HG03354 (cell line): ENCODE data around the gene RASD1.

ENCODE experiments used
- ATAC-seq: cut with Tn5 transposase; IDR thresholded peaks from one replicate; pipeline ENCODE4 v1.9.1; 2021; ENCODE audit warnings: mild to moderate bottlenecking; ENCODE audit not compliant: unreplicated experiment, poor library complexity, severe bottlenecking

RASD1 gene

DNA sequence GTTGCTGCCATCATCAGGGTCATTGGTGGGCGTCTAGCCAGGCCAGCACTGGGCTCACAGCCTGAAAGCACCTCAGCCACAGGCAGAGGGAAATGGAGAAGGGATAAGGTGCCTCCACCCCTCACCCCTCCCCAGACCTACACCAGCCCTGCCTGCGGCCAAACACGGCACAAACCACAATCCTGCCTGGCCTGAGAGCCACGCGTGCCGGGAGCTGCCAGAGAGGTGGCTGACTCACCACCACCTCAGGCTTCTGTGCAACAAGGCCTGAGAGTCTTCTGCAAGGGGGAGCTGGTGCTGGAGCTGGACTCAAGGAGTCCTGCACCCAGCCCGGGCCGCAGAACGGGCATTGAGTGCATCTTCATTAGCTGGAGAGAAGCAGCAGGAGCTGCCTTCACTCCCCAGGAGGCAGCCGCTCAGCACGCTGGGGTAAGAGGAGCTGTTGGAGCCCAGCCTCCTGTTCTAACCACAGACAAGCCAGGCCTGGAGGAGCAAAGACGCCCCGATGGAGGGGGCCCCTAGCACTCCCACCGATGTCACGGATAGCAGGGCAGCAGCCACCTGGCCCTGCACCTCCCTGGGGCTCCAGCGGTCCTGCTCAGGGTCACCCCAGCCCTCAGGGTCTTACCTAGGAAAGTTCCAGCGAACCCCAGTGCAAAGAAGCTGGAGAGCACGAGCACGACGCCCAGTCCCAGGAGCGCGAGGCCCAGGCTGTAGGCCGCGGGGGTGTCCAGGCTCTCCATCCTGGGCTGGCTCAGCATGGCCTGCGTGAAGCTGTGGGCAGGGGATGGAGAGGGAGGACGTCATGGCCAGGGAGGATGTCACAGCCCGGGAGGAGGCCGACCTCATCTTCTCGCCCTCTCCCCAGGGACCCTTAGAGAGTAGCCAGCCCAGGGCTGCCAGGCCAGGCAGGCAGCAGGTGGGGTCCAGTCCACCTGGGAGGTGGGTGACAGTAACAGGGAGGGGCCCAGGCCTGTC lies 16.0 kb upstream of the RASD1 start:
- ATAC-seq, result no peak

GRCh38 chr17:17511293-17511741 lies 15.1 kb upstream of the RASD1 start:
- no peak for ATAC-seq

DNA sequence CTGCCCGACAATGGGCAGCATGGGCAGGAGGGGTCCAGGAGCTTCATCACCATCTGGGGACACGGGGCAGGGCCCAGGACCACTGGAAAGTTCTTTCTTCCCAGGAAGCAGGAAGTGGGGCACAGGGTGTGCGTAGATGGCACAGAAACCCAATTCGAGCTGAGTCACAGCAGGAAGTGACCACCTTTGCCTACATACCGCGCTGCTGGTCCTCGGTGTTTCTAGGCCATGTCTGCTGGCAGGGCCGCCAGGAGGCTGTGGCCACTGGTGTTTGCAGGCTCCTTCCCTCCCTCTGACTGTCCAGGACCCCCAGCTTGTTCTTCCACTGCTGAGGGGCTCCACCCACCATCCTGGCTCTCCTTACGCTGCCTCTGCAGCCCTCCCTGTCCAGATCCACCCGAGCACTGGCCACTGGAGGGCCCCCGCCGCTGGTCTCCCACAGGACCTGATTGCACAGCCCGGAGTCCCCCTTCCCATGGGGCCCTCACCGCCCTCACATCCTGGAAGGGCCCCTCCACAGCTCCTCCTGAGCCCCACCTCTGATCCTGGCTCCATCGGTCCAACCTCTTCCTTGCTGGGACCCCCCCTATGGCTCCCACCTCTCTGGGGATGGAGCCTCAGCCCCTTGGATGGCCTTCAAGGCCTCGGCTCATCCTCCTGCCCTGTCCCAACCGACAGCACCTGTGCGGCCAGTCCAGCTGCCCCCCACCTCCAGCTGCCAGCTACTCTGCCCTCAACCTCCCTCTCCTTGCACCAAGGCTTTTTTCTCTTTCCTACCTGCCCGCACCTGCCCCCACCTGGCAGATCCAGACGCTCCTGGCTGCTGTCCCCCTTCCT lies 14.5 kb upstream of the RASD1 start:
- no peak for ATAC-seq

DNA sequence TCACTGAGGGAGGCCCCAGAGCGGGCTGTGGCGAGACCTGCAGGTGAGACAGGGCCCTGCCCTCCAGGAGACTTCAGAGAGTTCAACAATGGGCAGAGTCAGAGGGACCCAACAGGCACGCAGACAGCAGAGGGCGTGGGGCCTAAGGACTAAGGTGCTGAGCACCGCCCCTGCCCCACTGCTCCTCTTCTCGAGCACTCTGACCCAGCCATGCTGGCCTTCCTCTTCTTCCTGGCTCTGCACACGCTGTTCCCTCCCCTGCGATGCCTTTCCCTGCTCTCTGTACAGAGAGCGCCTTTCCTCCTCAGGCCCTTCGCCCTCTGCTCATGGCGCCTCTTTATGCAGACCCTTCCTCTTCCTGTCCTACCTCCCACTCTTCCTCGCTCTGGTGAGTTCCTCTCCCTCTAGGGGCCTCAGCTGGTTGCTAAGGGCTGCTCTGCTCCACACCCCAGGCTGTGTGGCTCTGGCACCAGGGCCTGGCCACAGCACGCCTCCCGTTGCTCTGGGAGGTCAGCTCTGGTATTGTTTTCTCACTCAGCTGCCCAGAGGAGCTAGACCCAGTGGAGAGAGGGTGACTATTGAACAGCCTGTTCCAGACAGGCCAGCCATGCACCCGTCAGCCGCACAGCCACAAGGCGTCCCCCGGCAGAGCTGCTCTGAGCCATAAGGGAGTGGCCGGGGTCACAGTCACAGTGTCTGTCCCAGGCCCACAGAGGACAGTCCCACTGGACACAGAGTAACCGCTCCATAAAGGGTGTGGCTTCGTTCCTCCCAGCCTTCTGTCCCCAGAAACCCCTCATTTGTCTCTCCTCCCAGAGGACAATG lies 13.6 kb upstream of the RASD1 start:
- ATAC-seq, result no peak

DNA sequence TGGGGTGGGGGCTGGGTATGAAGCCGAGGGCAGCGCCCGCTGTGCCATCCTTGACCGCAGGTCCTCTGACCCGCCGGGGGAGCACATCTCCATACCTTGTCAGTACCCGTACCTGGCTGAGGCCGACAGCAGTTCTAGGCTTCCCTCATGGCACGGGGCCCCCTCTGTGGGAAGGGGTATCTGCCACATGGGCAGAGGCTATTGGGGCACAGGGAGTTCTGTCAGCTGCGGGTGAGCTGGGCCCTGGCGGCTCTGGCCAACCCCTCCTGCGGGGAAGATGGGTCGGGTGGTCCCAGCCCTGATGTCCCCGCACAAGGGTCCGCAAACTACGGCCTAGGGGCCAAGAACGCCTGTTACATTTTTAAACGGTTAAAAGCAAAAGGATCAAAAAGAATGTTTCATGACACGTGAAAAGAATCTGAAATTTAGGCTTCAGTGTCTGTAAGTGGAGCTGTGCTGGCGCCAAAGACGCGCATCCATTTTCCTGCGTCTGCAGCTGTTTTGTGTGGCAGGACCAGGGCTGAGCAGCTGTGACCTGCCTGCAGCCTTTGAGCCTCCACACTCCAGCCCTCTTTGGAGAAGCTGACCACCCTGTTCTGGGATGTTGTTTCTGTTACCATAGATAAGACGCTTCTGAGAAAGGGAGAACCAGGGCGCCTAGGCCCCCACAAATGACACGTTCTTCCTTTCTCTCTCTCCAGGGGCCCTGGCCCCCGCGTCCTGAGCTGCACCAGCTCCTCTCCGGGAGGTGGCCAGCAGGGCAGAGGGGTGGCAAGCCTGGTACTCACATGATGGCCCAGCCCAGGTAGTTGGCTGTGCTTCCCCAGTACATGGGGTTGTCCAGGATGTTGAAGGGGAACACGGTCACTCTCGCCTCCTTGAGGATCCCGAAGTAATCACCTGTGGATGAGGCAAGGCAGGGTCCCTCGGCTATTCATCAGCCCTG lies 12.7 kb upstream of the RASD1 start:
- no peak for ATAC-seq

GRCh38 chr17:17508019-17508535 lies 11.9 kb upstream of the RASD1 start:
- no peak for ATAC-seq

DNA sequence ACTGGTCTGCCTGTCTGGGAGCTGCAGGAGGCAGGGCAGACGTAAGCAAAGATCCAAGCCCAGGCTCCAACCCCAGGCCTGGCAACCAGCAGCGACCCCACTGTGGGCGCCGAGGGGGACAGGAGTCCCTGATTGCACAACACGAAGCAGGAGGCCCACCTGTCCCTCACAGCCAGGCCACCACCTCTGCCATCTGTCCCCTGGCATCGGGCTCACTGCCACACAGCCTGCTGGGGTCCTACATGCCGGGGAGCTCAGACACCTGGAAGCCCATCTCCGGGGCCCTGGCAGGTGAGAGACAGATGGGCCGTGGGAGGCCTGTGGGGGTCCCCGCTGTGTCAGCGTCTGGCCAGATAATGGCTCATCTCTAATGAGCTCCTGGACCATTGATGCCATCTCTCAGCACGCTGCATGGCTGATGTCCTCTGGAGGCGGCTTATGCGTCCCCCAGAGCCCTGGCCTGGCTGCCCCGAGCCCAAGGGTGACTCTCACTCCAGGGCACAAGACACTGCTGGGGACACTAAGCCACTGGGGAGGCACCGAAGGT lies 11.3 kb upstream of the RASD1 start:
- ATAC-seq, result no peak

DNA sequence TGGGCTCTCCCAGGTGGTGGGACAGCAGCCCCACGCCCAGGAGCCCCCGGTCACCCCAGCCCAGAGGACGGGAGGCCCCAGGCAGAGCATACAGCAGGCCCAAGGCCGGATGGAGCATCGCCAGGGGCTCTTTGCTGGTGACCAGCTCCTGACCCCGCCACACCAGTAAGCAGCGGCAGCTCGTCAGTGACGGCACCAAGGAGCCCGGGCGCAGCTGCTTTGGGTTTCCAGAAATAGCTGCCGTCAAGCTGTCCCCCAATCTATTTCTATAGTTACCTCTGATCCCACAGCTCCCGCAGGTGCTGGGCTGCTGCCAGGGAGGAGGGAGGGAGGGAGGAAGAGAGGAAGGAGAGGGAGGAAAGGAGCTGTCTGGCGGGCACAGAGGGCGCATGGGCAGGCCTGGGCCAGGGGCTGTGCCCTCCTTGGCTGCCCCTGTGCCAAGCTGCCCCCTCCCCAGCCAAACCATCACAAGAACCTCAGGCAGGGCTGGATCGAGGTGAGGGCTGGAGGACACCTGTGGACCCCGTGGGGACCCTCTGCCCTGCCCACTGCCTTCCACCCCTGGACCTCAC lies 10.8 kb upstream of the RASD1 start:
- ATAC-seq, result no peak

- no peak for ATAC-seq
Observed at GRCh38 chr17:17506181-17506741, 10.1 kb upstream of the RASD1 start.

- no peak for ATAC-seq
Observed at GRCh38 chr17:17505610-17506171, 9.5 kb upstream of the RASD1 start.

DNA sequence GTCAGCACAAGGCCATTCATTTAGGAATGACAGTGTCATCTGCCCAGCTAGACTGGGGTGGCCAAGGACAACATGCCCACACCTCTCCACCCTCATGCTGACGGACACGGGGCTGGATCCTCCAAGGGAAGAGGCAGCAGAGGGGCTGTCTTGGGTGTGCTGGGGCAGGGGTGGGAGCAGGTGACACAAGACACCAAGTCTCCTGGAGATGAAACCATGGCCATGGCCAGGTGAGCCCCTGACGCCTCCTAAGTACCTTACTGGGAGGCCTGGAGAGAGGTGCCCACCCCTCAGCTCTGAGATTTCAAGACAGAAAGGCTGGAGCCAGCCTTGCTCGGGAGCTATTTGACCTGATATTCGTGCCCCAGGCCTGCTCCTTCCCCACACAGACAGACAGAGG lies 9.0 kb upstream of the RASD1 start:
- ATAC-seq, result no peak

DNA sequence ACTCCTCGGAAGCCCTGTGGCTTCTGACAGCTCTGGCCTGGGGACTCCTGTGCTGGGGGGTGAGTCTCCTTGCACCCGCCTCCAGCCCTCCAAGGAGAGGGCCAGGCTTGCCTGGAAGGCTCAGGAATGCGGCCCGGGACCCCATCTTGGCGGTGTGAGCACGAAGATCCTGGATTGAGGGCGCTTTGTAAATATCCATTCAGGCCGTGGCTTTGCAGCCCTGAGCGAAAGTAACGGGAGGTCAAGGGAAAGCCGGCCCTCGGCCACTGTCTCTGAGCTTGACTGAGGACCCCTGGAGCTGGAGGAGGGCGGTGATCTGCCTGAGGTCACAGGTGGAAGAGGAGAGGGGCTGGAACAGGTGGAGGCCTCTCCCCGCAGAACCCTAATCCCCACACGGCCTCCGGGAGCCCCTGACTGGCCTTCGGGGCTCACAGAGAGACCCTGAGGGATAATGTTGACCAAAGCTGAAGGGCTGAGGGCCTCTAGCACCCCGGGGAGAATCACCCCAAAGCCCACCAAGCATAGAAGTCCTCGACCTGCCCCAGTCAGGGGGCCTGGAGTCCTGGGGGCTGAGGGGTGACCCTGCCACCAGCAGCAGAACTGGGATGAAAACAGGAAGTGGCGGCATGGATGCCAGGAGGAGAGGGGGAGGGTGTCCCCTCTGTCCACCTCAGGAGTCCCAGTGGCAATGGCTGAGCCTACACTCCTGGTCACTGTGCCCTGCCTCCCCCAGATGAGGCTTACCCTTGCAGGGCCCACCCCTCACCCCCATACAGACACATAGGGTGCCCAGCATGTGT lies 8.3 kb upstream of the RASD1 start:
- no peak for ATAC-seq

- no peak for ATAC-seq
Observed at GRCh38 chr17:17503566-17504130, 7.5 kb upstream of the RASD1 start.

DNA sequence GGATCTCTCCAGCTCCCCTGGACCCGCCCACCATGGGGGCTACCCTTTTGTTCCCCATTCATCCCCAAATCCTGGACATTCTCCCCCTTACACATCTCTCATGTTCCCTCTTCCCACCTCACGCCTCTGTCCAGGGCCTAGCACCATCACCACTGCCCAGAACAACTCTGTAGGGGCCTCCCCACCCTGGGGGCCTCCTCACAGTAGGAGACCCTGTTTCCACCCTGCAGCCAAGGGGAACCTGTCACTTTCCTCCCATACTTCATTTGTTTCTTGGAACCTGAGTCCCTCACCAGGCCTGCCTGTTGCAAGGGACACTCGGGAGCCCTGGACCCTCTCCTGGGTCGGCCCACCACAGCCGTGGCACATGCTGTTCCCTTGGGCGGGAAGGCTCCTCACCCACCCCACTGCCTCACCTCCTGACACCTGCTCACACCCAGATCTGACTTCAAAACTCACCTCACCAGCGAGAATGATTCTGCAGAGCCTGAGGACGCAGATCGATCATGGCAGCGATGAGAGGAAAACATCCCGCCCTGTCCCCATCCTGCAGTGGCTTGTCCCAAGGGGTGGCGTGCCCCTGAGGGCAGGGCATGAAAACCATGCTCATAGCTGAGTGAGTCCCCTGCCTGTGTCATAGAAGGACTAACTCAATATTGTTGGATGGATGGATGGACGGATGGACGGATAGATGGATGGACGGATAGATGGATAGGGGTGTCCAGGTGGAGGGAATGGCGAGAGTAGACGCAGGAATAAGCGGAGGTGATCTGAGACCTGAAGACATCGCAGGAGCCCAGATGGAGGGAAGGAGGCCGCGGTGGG lies 6.8 kb upstream of the RASD1 start:
- no peak for ATAC-seq

DNA sequence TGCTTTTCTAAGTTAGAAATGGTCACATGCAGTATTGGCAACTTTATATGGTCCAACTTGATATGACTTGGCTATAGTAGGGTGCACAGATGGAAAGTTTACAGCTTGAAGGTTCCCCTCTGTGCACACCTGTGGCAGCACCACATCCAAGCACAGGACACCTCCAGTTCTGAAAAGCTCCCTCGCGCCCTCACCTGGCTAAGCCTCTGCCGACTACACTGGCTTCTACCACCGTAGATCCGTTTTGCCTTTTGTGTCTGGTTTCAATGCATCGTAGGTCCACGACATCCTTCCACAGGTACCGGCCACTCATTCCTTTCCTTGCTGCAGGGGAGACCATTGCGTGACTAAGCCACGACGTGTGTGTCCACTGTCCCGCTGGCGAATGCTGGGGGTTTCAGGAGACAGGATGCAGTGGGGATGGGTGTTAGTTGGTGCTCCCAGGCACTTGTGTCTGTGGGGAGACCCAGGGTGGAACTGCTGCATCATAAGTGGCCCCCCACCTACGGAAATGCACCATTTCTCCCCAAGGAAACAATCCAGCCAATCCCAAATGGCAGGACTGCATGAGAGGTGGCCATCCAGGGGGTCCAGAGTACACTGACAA lies 4.9 kb upstream of the RASD1 start:
- no peak for ATAC-seq
